HG02943 (cell line): ENCODE measurements around the gene CANT1.
"Not testable (repeated sequence)": the region's sequence is repeated elsewhere in the genome, so short reads cannot be mapped to it uniquely, and the experiment has no call there.

ENCODE experiments used
- ATAC-seq: cut with Tn5 transposase; IDR thresholded peaks from one replicate; pipeline ENCODE4 v1.9.1; 2021; ENCODE audit warnings: mild to moderate bottlenecking, low read depth, moderate library complexity; ENCODE audit not compliant: unreplicated experiment

The CANT1 gene

DNA sequence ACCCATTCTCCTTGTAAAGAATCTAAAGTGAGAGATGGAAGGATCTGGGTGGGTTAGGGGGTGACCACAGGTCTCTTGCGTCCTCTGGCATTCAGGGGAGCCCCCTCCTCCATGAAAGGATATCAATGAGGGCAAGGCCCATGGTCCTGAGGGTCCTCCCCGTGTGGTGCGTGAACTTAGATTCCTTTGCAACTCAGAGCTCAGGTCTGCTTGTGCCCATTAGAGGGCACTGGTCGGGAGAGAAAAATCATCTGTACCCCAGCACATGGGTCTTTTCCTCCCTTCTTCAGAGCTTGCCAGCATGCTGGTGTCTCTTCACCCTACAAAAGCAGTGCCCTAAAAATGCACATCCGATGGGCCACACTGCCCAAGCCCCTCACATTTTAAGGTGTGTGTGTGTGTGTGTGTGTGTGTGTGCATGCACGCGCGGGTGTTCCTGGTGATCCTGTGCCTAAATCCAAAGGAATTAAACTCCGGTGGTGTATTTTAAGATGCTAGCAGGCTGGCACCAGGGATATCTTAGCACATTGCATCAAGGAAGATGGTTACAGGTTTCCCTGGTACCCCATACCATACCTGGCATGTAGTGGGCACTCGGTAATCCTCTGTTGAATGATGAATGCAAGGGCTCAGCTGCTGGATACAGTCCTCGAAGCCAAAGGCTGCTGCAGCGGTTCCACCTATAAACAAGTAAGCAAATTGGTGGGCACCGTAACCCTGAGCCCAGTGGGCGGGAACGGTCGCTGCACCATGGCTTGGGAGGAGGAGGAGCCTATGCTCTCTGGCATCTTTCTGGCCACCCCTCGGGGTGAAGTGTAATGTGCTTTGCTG, 19.1 kb upstream of the CANT1 start:
- no peak for ATAC-seq

DNA sequence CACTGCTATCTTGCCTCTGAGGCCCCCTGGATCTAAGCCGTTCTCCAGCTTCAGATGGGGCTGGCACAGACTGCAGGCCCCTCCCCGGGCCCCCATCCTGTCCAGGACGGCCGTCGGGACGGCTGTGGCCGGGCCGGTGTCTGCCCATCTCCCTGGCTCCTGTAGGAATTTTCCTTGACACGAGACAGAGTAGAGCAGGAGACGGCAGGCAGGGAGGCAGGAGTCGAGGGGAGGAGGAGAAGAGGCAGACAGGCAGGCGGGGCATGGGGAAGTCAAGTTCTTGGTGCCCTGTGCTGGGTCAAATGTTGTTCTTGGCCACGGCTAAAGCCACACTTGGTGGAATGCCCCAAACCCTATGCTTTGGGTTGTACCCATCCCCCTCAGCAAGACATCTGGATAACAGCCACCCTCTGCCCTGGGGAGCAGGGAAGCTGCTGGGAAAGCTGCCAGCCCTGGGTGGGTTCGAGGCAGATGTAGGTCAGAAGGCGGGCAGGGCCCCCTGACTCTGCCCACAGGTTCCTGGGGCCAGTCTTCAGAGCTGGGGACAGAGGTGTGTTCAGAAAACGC, 18.4 kb upstream of the CANT1 start:
- no peak for ATAC-seq

DNA sequence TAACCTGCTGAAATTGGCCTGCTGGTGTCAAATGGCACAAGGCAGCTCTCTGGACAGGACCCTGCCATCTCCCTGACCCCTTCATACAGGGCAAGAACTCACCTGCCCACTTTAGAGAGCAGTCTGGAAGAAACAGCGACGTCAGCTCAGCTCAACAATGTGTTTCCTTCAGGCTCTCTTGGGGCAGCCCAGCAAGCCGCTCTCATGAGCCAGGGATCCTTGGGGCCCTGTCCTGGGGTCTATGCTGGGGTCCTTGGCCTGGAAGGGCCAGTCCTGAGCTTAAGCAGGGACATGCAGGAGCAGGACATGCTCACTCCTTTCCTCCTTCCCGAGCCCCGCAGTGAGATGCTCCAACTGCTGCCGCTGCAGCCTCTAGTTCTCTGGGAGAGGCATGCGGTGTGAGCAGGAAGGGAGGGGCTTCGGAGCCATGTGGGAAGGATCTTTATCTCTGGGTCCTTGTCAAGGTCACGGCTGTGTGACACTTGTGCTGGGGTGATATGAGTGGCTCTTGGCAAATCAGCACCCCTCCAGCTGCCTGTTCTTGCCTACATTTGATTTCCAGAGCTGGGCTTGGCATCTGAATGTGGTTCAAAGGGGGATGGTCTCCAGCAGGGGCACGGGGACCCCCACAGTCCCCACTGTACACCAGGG, 17.8 kb upstream of the CANT1 start:
- ATAC-seq: no peak

- no peak for ATAC-seq
Measured at GRCh38 chr17:79026376-79027273, 17.1 kb upstream of the CANT1 start.

GRCh38 chr17:79024901-79025737, 15.6 kb upstream of the CANT1 start:
- ATAC-seq: no peak

DNA sequence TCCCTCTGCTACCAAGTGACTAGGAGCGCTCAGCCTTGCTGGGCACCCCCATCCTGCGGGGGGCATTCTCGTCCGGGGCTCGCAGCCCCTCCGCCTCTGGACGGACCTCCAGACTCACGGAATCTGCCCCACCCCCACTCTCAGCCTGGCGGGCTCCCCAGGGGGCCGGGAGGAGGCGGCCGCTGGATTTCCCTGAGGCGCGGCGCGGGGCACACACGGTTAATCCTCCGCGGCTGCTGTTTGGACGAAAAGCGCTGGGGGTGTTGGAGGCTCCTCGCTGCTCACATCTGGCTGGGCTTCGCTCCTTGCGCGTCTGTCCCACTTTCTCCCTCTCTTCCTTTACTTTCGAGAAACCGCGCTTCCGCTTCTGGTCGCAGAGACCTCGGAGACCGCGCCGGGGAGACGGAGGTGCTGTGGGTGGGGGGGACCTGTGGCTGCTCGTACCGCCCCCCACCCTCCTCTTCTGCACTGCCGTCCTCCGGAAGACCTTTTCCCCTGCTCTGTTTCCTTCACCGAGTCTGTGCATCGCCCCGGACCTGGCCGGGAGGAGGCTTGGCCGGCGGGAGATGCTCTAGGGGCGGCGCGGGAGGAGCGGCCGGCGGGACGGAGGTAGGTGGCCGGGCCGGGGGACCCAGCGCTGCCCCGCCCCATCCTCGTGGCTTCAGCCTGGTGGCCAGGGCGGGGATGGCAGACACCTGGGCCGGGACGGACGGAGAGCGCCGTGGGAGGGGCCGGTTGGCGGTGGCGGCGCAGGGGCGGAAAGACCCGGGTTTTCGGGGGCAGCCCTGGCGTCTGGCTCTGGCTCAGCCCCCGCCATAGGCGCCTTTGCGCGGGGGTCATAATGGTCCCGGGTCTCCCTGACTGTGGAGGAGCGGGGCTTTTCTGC, 14.6 kb upstream of the CANT1 start, which contains the start of gene C1QTNF1:
Gene C1QTNF1, plus strand, starts transcription at position 284 of the 886 bp plus-strand sequence. CDS start 19,800 bp downstream, outside the sequence.
- no peak for ATAC-seq

GRCh38 chr17:79023180-79023705, 13.7 kb upstream of the CANT1 start:
- no peak for ATAC-seq

- ATAC-seq: no peak
Measured at GRCh38 chr17:79022507-79022991, 13.0 kb upstream of the CANT1 start.

DNA sequence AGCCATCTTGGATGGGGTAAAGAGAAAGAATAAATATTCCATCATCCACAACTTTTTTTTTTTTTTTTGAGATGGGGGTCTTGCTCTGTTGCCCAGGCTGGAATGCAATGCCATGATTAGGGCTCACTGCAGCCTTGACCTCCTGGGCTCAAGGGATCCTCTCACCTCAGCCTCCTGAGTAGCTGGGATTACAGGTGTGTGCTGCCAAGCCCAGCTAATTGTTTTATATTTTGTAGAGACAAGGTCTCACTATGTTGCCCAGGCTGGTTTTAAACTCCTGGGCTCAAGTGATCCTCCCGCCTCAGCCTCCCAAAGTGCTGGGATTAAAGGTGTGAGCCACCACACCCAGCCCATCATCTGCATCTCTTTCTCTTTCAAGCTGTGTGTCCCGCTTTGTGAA, 12.4 kb upstream of the CANT1 start:
- ATAC-seq: not testable (repeated sequence)

- ATAC-seq: no peak
Measured at GRCh38 chr17:79020631-79021301, 11.2 kb upstream of the CANT1 start.

GRCh38 chr17:79019632-79020584, 10.3 kb upstream of the CANT1 start:
- ATAC-seq: no peak

DNA sequence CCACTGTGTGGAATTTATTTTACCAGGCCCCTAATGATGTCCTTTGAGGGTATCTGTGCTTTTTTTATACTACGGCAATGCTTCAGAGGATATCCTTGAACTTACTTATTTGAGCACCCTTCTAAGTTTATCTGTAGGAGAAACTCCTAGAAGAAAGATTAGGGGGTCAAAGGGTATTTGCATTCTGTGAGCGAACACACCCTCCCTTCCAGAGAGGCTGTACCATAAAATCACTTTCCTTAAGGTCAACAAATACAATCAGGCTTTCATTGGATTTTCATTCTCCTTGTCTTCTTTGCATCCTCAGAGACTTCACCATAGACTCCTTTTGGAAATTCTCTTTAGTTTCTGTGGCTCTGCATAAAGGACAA, 9.7 kb upstream of the CANT1 start:
- no peak for ATAC-seq

DNA sequence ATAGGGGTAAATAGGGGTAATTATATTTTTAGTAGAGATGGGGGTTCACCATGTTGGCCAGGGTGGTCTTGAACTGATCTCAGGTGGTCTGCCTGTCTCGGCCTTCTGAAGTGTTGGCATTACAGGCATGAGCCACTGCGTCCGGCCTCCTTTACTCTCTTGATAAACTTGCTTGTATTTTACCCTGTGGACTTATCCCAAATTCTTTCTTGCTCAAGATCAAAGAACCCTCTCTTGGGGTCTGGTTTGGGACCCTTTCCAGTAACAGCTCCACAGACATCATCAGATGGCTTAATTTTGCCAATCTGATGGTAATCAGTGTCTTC, 8.8 kb upstream of the CANT1 start:
- no peak for ATAC-seq

DNA sequence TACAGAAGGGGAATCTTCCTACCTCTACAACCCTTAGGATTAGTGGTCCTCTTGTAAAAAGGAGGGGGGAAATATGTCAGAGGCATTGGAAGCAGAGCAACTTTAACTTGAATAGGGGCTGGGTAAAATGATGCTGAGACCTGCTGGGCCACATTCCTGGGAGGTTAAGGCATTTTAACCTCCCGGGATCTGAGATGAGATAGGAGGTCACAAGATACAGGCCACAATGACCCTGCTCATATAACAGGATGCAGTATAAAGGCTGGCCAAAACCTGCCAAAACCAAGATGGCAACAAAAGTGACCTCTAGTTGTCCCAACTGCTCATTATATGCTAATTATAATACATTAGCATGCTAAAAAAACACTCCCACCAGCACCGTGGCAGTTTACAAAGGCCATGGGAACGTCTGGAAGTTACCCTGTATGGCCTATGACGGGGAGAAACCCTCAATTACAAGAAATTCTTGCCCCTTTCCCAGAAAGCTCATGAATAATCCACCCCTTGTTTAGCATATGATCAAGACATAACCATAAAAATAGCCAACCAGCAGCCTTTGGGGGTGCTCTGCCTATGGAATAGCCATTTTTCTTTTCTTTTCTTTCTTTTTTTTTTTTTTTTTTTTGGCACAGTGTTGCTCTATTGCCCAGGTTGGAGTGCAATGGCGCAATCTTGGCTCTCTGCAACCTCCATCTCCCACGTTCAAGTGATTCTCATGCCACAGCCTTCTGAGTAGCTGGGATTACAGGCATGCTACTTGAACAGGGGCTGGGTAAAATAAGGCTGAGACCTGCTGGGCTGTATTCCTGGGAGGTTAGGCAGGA, 8.2 kb upstream of the CANT1 start:
- no peak for ATAC-seq

GRCh38 chr17:79014158-79014758, 4.7 kb upstream of the CANT1 start:
- ATAC-seq: no peak
